K562 (cell line): ENCODE results near the gene ERCC1. TPM values are rescaled to one million over a fixed set of nuclear protein-coding genes. Genes with fewer than 3 reads are reported as not detected.

Experiments used
- ATF1 ChIP-seq, 2 experiments: fragments of 450-650 bp in 1 of 2; IDR thresholded peaks; 2 replicates each; pipeline ENCODE4 v1.6.1; 2016; ENCODE audit warnings: missing compliant biosample characterization in 1 of 2, missing genetic modification characterization in 1 of 2
- CBX1 ChIP-seq: sonication (generic); IDR thresholded peaks from 2 replicates; pipeline ENCODE4 v1.6.1; 2016; ENCODE audit warnings: antibody characterized with exemption, low read depth, mild to moderate bottlenecking
- CREM ChIP-seq: IDR thresholded peaks from 2 replicates; pipeline ENCODE4 v1.6.1; 2014; ENCODE audit warnings: antibody characterized with exemption, low read depth
- EGR1 ChIP-seq: fragments of 450-650 bp; conservative IDR thresholded peaks from 2 replicates; pipeline ENCODE4 v1.6.1; 2017; ENCODE audit warnings: mild to moderate bottlenecking
- FOXP4 ChIP-seq: sonication (generic); formaldehyde crosslinking; IDR thresholded peaks from 2 replicates; pipeline ENCODE4 v1.8.0; 2022; ENCODE audit warnings: mild to moderate bottlenecking, missing genetic modification reagents, borderline replicate concordance
- GTF2B ChIP-seq: IDR thresholded peaks from 2 replicates; pipeline ENCODE4 v1.6.1; 2011; ENCODE audit not compliant: insufficient read length; ENCODE audit errors: extremely low read depth
- HDAC2 ChIP-seq: fragments of 450-650 bp; IDR thresholded peaks from 2 replicates; pipeline ENCODE4 v1.6.1; 2016; ENCODE audit warnings: mild to moderate bottlenecking
- HES1 ChIP-seq: fragments of 450-650 bp; IDR thresholded peaks from 2 replicates; pipeline ENCODE4 v1.6.1; 2016; ENCODE audit warnings: low read depth, mild to moderate bottlenecking, moderate library complexity
- HSF4 ChIP-seq: fragments of 250-450 bp; sonication (Bioruptor Pico); IDR thresholded peaks from 2 replicates; pipeline ENCODE4 v2.1.2; 2022; ENCODE audit warnings: mild to moderate bottlenecking, moderate library complexity, borderline replicate concordance
- IRF2 ChIP-seq: sonication (generic); formaldehyde crosslinking; IDR thresholded peaks from 2 replicates; pipeline ENCODE4 v1.8.1; 2022; ENCODE audit warnings: mild to moderate bottlenecking, missing genetic modification reagents
- MAZ ChIP-seq, 2 experiments: fragments of 450-650 bp in 1 of 2; sonication (generic) in 1 of 2; formaldehyde crosslinking; IDR thresholded peaks in 1 of 2; conservative IDR thresholded peaks in 1 of 2; 2 replicates each; pipeline versions ENCODE4 v1.4.0 to v1.5.0; 2020; ENCODE audit warnings: mild to moderate bottlenecking in 1 of 2, missing genetic modification reagents in 1 of 2
- MTA3 ChIP-seq: fragments of 450-650 bp; formaldehyde crosslinking; IDR thresholded peaks from 2 replicates; pipeline ENCODE4 v1.6.1; 2017; ENCODE audit warnings: mild to moderate bottlenecking, borderline replicate concordance
- OTX1 ChIP-seq: fragments of 450-650 bp; formaldehyde crosslinking; IDR thresholded peaks from 2 replicates; pipeline ENCODE4 v1.4.0; 2022; ENCODE audit warnings: mild to moderate bottlenecking
- POLR2AphosphoS5 ChIP-seq: IDR thresholded peaks from 2 replicates; pipeline ENCODE4 v1.6.1; 2011; ENCODE audit warnings: mild to moderate bottlenecking, low read depth, low read length, moderate library complexity; ENCODE audit not compliant: control insufficient read depth, insufficient read depth
- SMARCB1 ChIP-seq: IDR thresholded peaks from 2 replicates; pipeline ENCODE4 v1.6.1; 2011; ENCODE audit warnings: improper control_type of control experiment, low read depth; ENCODE audit not compliant: insufficient read length
- THRB ChIP-seq: fragments of 450-650 bp; formaldehyde crosslinking; conservative IDR thresholded peaks from 2 replicates; pipeline ENCODE4 v1.4.0; 2022; ENCODE audit warnings: mild to moderate bottlenecking, missing genetic modification characterization
- polyA plus RNA-seq, 8 experiments: library from polyadenylated mRNA; depleted of rRNA in 4 of 8; stranded (reverse) in 5 of 8; unstranded in 3 of 8; fragments of >200 nt; fragmentation: Nextera tagmentation in 2 of 8; fragmentation: Illumina TruSeq in 1 of 8; extraction: Ambion mirVana in 2 of 8; extraction: Trizol in 1 of 8; gene quantifications; 2 replicates each; pipeline versions ENCODE4 v1.2.1 to v1.2.3, GENCODE V29; 2011 to 2014; ENCODE audit warnings: inconsistent platforms in 1 of 8, missing spikeins in 1 of 8
- total RNA-seq, 7 experiments: library from RNA; depleted of rRNA in 6 of 7; stranded (reverse); fragments of >200 nt in 6 of 7; fragmentation: Illumina TruSeq in 2 of 7; extraction: Trizol in 2 of 7; gene quantifications; 2 replicates each; pipeline versions ENCODE4 v1.2.1 to v1.2.3, GENCODE V29; 2011 to 2021; ENCODE audit warnings: low replicate concordance in 1 of 7
- TF ChIP-seq, protein P1 (sequence below): fragments of 450-650 bp; IDR thresholded peaks from 2 replicates; pipeline ENCODE4 v1.6.1; 2018; ENCODE audit warnings: mild to moderate bottlenecking, low read depth; ENCODE audit not compliant: partially characterized antibody
- TF ChIP-seq, protein P2 (sequence below): fragments of 200-400 bp; formaldehyde crosslinking; IDR thresholded peaks from 2 replicates; pipeline ENCODE4 v1.6.1; 2017; ENCODE audit warnings: mild to moderate bottlenecking, low read depth, low read length, moderate library complexity

ERCC1 gene
- total and polyA plus RNA-seq, 9 of the 15 experiments (the other 6 are each of a cell fraction or from before 2014, with no cell fraction given), result 9.3 to 92.6 (median 60.0) TPM

- TF ChIP-seq IRF2 (CRISPR knock-in tag) (no peak), FOXP4 (CRISPR knock-in tag) (no peak), HSF4 (CRISPR knock-in tag) (no peak), SMARCB1 (peak; percentile 71), ATF1 (CRISPR knock-in tag; IDR thresholded peaks at IDR 0.05) (no peak), ATF1 (tag; IDR thresholded peaks at IDR 0.05) (no peak), HES1 (no peak), CBX1 (0 out of 2 replicates have a peak, but pooled peaks have one; percentile 14), THRB (CRISPR knock-in tag) (0 out of 2 replicates have a peak, but pooled peaks have one; percentile 18), MTA3 (peak; percentile 93), CREM (peak; percentile 98), GTF2B (no peak), EGR1 (peak; percentile 24), MAZ (CRISPR knock-in tag; conservative IDR thresholded peaks at IDR 0.05 in 1 of 2, IDR thresholded peaks at IDR 0.05 in 1 of 2) (peak in 1 of 2 experiments; percentile 17; a peak in 1 of 4 replicates), HDAC2 (peak; percentile 92), OTX1 (CRISPR knock-in tag) (0 out of 2 replicates have a peak, but pooled peaks have one; percentile 46), POLR2AphosphoS5 (peak; percentile 73)
- TF ChIP-seq, protein P1, sequence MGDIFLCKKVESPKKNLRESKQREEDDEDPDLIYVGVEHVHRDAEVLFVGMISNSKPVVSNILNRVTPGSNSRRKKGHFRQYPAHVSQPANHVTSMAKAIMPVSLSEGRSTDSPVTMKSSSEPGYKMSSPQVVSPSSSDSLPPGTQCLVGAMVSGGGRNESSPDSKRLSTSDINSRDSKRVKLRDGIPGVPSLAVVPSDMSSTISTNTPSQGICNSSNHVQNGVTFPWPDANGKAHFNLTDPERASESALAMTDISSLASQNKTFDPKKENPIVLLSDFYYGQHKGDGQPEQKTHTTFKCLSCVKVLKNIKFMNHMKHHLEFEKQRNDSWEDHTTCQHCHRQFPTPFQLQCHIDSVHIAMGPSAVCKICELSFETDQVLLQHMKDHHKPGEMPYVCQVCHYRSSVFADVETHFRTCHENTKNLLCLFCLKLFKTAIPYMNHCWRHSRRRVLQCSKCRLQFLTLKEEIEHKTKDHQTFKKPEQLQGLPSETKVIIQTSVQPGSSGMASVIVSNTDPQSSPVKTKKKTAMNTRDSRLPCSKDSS, result no peak
- TF ChIP-seq, protein P2, sequence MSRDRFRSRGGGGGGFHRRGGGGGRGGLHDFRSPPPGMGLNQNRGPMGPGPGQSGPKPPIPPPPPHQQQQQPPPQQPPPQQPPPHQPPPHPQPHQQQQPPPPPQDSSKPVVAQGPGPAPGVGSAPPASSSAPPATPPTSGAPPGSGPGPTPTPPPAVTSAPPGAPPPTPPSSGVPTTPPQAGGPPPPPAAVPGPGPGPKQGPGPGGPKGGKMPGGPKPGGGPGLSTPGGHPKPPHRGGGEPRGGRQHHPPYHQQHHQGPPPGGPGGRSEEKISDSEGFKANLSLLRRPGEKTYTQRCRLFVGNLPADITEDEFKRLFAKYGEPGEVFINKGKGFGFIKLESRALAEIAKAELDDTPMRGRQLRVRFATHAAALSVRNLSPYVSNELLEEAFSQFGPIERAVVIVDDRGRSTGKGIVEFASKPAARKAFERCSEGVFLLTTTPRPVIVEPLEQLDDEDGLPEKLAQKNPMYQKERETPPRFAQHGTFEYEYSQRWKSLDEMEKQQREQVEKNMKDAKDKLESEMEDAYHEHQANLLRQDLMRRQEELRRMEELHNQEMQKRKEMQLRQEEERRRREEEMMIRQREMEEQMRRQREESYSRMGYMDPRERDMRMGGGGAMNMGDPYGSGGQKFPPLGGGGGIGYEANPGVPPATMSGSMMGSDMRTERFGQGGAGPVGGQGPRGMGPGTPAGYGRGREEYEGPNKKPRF, result no peak
These were observed 19.2 kb upstream of the ERCC1 start (continued) for GRCh38 chr19:45442778-45443461.
